Keratinocyte (primary cell): ENCODE data around the gene ARL11. TPM values are rescaled to one million over a fixed set of nuclear protein-coding genes. Genes with fewer than 3 reads are reported as not detected.

Source experiments
- DNase-seq: peaks from one replicate; pipeline ENCODE4 v3.0.0-alpha.2; 2011; ENCODE audit warnings: low read depth, missing footprints, low spot score
- FAIRE-seq: peaks from 2 replicates; lab custom pipeline; 2011; peaks lifted over from hg19 to GRCh38; lab: Jason Lieb, UNC
- H2AFZ ChIP-seq: 2 replicates; pipeline ENCODE4 v1.6.0; 2012; ENCODE audit warnings: low read length, control low read depth, inconsistent platforms; ENCODE audit not compliant: control insufficient read depth
- H3K27ac ChIP-seq: 2 replicates; pipeline ENCODE4 v1.5.1; 2011; ENCODE audit warnings: low read length; ENCODE audit not compliant: control insufficient read depth, insufficient read depth
- H3K27me3 ChIP-seq: 3 replicates; pipeline ENCODE4 v1.6.0; 2011; ENCODE audit warnings: low read length; ENCODE audit not compliant: control insufficient read depth, insufficient read depth; ENCODE audit errors: extremely low read depth
- H3K36me3 ChIP-seq, 2 experiments: 2 replicates in 1 of 2; 3 replicates in 1 of 2; pipeline ENCODE4 v1.5.1; 2011; ENCODE audit warnings: low read length in 2 of 2, mild to moderate bottlenecking in 1 of 2; ENCODE audit not compliant: control insufficient read depth in 2 of 2, insufficient read depth in 2 of 2; ENCODE audit errors: extremely low read depth in 1 of 2
- H3K4me1 ChIP-seq: 3 replicates; pipeline ENCODE4 v1.5.1; 2011; ENCODE audit warnings: low read length; ENCODE audit not compliant: control insufficient read depth, insufficient read depth; ENCODE audit errors: extremely low read depth
- H3K4me2 ChIP-seq: 3 replicates; pipeline ENCODE4 v1.6.0; 2011; ENCODE audit warnings: low read depth, low read length; ENCODE audit not compliant: control insufficient read depth, insufficient read depth; ENCODE audit errors: extremely low read depth
- H3K4me3 ChIP-seq, 3 experiments: fragments of 200-600 bp in 1 of 3; sonication (generic) in 1 of 3; 2 replicates in 2 of 3; 3 replicates in 1 of 3; pipeline ENCODE4 v1.5.1; 2011 to 2016; ENCODE audit warnings: low read length in 3 of 3, mild to moderate bottlenecking in 3 of 3, control low read depth in 2 of 3, inconsistent platforms in 1 of 3, low read depth in 1 of 3, mixed read lengths in 1 of 3, mixed run types in 1 of 3, moderate library complexity in 1 of 3; ENCODE audit not compliant: control insufficient read depth in 2 of 3, insufficient read depth in 2 of 3; ENCODE audit errors: extremely low read depth in 1 of 3
- H3K79me2 ChIP-seq: 2 replicates; pipeline ENCODE4 v1.6.0; 2012; ENCODE audit warnings: low read length; ENCODE audit not compliant: control insufficient read depth, insufficient read depth
- H3K9ac ChIP-seq: 3 replicates; pipeline ENCODE4 v1.6.0; 2011; ENCODE audit warnings: low read length; ENCODE audit not compliant: control insufficient read depth, insufficient read depth; ENCODE audit errors: extremely low read depth
- H3K9me1 ChIP-seq: 3 replicates; pipeline ENCODE4 v1.6.0; 2011; ENCODE audit warnings: low read length; ENCODE audit not compliant: control insufficient read depth, insufficient read depth; ENCODE audit errors: extremely low read depth
- H3K9me3 ChIP-seq: 2 replicates; pipeline ENCODE4 v1.5.1; 2012; ENCODE audit warnings: low read depth, low read length; ENCODE audit not compliant: control insufficient read depth
- H4K20me1 ChIP-seq: 3 replicates; pipeline ENCODE4 v1.6.0; 2011; ENCODE audit warnings: low read length; ENCODE audit not compliant: control insufficient read depth, insufficient read depth; ENCODE audit errors: extremely low read depth
- EZH2 ChIP-seq: IDR thresholded peaks from one replicate; pipeline ENCODE4 v1.6.1; 2012; ENCODE audit warnings: inconsistent platforms, mild to moderate bottlenecking, low read length, moderate library complexity
- dilution Hi-C: fragments of 300-500 bp; cut with MboI; formaldehyde crosslinking; loops from one replicate; pipeline ENCODE4 v1.7.0; 2020; ENCODE audit warnings: low sequenced_read_pairs; ENCODE audit not compliant: extremely low pct_ligation_motif_present
- polyA plus RNA-seq, 5 experiments: library from polyadenylated mRNA; depleted of rRNA in 3 of 5; stranded (reverse) in 3 of 5; stranded (forward) in 1 of 5; unstranded in 1 of 5; fragments of >200 nt; gene quantifications; 1 replicate in 1 of 5; 2 replicates in 3 of 5; 3 replicates in 1 of 5; pipeline versions ENCODE4 v1.2.1 to v1.2.3, GENCODE V29; 2011 to 2012; ENCODE audit warnings: missing spikeins in 2 of 5, low read depth in 1 of 5, low replicate concordance in 1 of 5
- TF ChIP-seq, protein P1 (sequence below), 3 experiments: IDR thresholded peaks in 1 of 3; conservative IDR thresholded peaks in 1 of 3; optimal IDR thresholded peaks in 1 of 3; 2 replicates in 2 of 3; 3 replicates in 1 of 3; pipeline versions ENCODE3 to v1.5.1; 2011; ENCODE audit warnings: low read length in 3 of 3, mild to moderate bottlenecking in 3 of 3, moderate library complexity in 2 of 3, control low read depth in 1 of 3, inconsistent platforms in 1 of 3; ENCODE audit not compliant: insufficient read depth in 2 of 3; ENCODE audit errors: extremely low read depth in 1 of 3

ARL11 gene
- polyA plus RNA-seq, 1 donor (not counting 4 experiments of a cell fraction or from before 2014, with no cell fraction given): 0.55 TPM

DNA sequence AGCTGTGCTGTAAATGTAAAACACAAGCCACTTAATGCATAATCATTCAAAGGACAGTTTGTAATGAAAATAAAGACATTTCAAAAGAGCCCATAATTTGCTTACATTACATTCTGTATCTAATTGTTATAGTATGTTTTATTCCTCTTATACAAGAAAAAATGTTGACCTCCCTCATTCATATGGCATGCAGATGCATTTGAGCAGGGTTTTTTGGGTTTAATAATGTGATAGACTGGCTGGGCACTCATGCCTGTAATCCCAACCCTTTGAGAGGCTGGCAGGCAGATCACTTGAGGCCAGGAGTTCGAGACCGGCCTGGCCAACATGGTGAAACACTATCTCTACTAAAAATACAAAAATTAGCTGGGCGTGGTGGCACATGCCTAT, 11.6 kb upstream of the ARL11 start:
- dilution Hi-C loops: no loop called here
- FAIRE-seq: no peak
- no peak overlapping the region for H3K9ac ChIP-seq

DNA sequence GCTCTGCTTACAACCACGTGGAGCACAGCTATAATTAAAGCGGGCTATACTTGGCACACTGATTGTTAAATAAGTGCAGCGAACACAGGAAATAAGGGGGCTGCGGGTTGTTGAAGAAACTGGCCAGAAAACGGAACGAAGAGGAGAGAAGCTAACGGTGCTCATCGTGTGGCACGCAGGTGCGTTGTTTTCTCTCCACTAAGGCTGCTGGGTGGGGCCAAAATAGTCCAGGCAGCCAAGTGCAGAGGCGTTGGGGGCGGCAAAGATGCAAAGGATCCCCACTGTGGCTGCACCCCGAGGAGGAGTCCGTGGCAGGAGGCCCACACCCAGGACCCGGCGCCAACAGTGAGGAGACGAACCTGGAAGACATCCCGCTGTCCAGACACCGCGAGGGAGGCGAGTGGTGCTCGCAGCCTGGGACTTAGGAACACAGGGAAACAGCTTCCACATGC, 8.1 kb upstream of the ARL11 start:
- no peaks in the 10 kb centered on the region for H3K36me3 ChIP-seq
- H3K9ac ChIP-seq: no peak overlapping the region
- peaks cover 3% of the 10 kb centered on the region for H3K27me3 ChIP-seq
- H2AFZ ChIP-seq: no peak overlapping the region
- H3K27ac ChIP-seq: no peak overlapping the region
- no peak for TF ChIP-seq EZH2
- TF ChIP-seq, protein P1, sequence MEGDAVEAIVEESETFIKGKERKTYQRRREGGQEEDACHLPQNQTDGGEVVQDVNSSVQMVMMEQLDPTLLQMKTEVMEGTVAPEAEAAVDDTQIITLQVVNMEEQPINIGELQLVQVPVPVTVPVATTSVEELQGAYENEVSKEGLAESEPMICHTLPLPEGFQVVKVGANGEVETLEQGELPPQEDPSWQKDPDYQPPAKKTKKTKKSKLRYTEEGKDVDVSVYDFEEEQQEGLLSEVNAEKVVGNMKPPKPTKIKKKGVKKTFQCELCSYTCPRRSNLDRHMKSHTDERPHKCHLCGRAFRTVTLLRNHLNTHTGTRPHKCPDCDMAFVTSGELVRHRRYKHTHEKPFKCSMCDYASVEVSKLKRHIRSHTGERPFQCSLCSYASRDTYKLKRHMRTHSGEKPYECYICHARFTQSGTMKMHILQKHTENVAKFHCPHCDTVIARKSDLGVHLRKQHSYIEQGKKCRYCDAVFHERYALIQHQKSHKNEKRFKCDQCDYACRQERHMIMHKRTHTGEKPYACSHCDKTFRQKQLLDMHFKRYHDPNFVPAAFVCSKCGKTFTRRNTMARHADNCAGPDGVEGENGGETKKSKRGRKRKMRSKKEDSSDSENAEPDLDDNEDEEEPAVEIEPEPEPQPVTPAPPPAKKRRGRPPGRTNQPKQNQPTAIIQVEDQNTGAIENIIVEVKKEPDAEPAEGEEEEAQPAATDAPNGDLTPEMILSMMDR (optimal IDR thresholded peaks at IDR 0.05 in 1 of 3, IDR thresholded peaks at IDR 0.05 in 1 of 3, conservative IDR thresholded peaks at IDR 0.05 in 1 of 3; ENCODE audit: extremely low read depth in 1 of 3, insufficient read depth in 2 of 3, low read length in 3 of 3): no peak
- DNase-seq: no peak
- no peaks in the 10 kb centered on the region for H3K79me2 ChIP-seq
- no peaks in the 10 kb centered on the region for H3K9me3 ChIP-seq
- no peaks in the 10 kb centered on the region for H4K20me1 ChIP-seq
- dilution Hi-C loops: no loop called here
- no peaks in the 10 kb centered on the region for H3K9me1 ChIP-seq
- no peak overlapping the region for H3K4me3 ChIP-seq
- no peak overlapping the region for H3K4me2 ChIP-seq
- no peak for FAIRE-seq
- H3K4me1 ChIP-seq: no peaks in the 10 kb centered on the region

More for the DNA sequence above, 11.6 kb upstream of the ARL11 start:
- H3K27ac ChIP-seq: no peak overlapping the region
- no peaks in the 10 kb centered on the region for H4K20me1 ChIP-seq
- no peak overlapping the region for H3K4me3 ChIP-seq
- DNase-seq: no peak
- H3K9me1 ChIP-seq: no peaks in the 10 kb centered on the region
- H2AFZ ChIP-seq: no peak overlapping the region
- no peak overlapping the region for H3K4me2 ChIP-seq
- H3K36me3 ChIP-seq: no peaks in the 10 kb centered on the region
- TF ChIP-seq EZH2: no peak
- TF ChIP-seq, protein P1 (optimal IDR thresholded peaks at IDR 0.05 in 1 of 3, IDR thresholded peaks at IDR 0.05 in 1 of 3, conservative IDR thresholded peaks at IDR 0.05 in 1 of 3; ENCODE audit: extremely low read depth in 1 of 3, insufficient read depth in 2 of 3, low read length in 3 of 3): no peak
- H3K4me1 ChIP-seq: no peaks in the 10 kb centered on the region
- H3K9me3 ChIP-seq: no peaks in the 10 kb centered on the region
- no peaks in the 10 kb centered on the region for H3K27me3 ChIP-seq
- no peaks in the 10 kb centered on the region for H3K79me2 ChIP-seq
